T-cell (primary cell): ENCODE data around the gene PPT2. TPM values are rescaled to one million over a fixed set of nuclear protein-coding genes. Genes with fewer than 3 reads are reported as not detected.

Experiments used
- ATAC-seq, 4 experiments: fragments of 200-7000 bp in 3 of 4; fragments of 150-1000 bp in 1 of 4; cut with Tn5 transposase; replicated peaks in 1 of 4; 1 replicate in 3 of 4; 2 replicates in 1 of 4; pipeline ENCODE4 v1.10.0; 2021; ENCODE audit warnings: moderate library complexity in 3 of 4, mild to moderate bottlenecking in 2 of 4, moderate number of reproducible peaks in 1 of 4
- CTCF ChIA-PET, 2 donors: fragments of 300-600 bp; sonication (Branson Sonifier 250); formaldehyde crosslinking; loops; one replicate each; lab custom pipeline; 2022; ENCODE audit warnings: antibody characterized with exemption in 2 of 2; lab: Charles Lee
- POLR2A ChIA-PET, 2 donors: fragments of 300-600 bp; sonication (Branson Sonifier 250); formaldehyde crosslinking; loops; one replicate each; lab custom pipeline; 2022; ENCODE audit warnings: antibody characterized with exemption in 2 of 2; lab: Charles Lee
- DNase-seq, 35 experiments: peaks; one replicate each; pipeline versions ENCODE4 v3.0.0 to v3.0.0-alpha.2; 2013 to 2023
- H3K27ac ChIP-seq: one replicate; pipeline ENCODE4 v1.5.1; 2013; ENCODE audit warnings: low read length
- H3K27me3 ChIP-seq, 2 experiments: replicated peaks in 1 of 2; 1 replicate in 1 of 2; 2 replicates in 1 of 2; pipeline versions ENCODE4 v1.6.1 to v1.7.0; 2013; ENCODE audit warnings: low read length in 1 of 2, mixed read lengths in 1 of 2; ENCODE audit not compliant: control insufficient read depth in 2 of 2, insufficient read depth in 2 of 2; ENCODE audit errors: extremely low read depth in 1 of 2
- H3K36me3 ChIP-seq, 2 donors: 1 replicate in 1 of 2; 2 replicates in 1 of 2; pipeline versions ENCODE4 v1.6.1 to v1.7.0; 2013; ENCODE audit warnings: low read length in 1 of 2; ENCODE audit not compliant: control insufficient read depth in 2 of 2, insufficient read depth in 1 of 2; ENCODE audit errors: extremely low read depth in 1 of 2
- H3K4me1 ChIP-seq, 2 experiments: 1 replicate in 1 of 2; 2 replicates in 1 of 2; pipeline versions ENCODE4 v1.6.1 to v1.7.0; 2013; ENCODE audit warnings: low read length in 2 of 2, mixed read lengths in 1 of 2; ENCODE audit not compliant: insufficient read depth in 2 of 2, control insufficient read depth in 1 of 2; ENCODE audit errors: extremely low read depth in 1 of 2
- H3K4me3 ChIP-seq, 2 donors: 1 replicate in 1 of 2; 2 replicates in 1 of 2; pipeline versions ENCODE4 v1.5.1 to v1.7.0; 2013; ENCODE audit warnings: mild to moderate bottlenecking in 2 of 2, low read length in 1 of 2, moderate library complexity in 1 of 2; ENCODE audit not compliant: control insufficient read depth in 1 of 2; ENCODE audit errors: extremely low read depth in 1 of 2
- H3K9me3 ChIP-seq: 2 replicates; pipeline ENCODE4 v1.7.0; 2013
- H3K27ac Mint-ChIP-seq, 2 donors: one replicate each; pipeline ENCODE4 v1.8.0; 2020 to 2021; ENCODE audit warnings: mild to moderate bottlenecking in 2 of 2, mixed read lengths in 2 of 2
- H3K27me3 Mint-ChIP-seq, 2 donors: one replicate each; pipeline ENCODE4 v1.8.0; 2021 to 2022; ENCODE audit warnings: mixed read lengths in 2 of 2
- H3K36me3 Mint-ChIP-seq: one replicate; pipeline ENCODE4 v1.8.0; 2021; ENCODE audit warnings: mixed read lengths
- H3K4me1 Mint-ChIP-seq, 3 donors: one replicate each; pipeline ENCODE4 v1.8.0; 2020 to 2022; ENCODE audit warnings: mixed read lengths in 3 of 3, mild to moderate bottlenecking in 1 of 3
- H3K4me3 Mint-ChIP-seq, 3 donors: one replicate each; pipeline ENCODE4 v1.8.0; 2020 to 2022; ENCODE audit warnings: mild to moderate bottlenecking in 3 of 3, mixed read lengths in 3 of 3, moderate library complexity in 3 of 3
- H3K9me3 Mint-ChIP-seq, 3 donors: one replicate each; pipeline ENCODE4 v1.8.0; 2020 to 2022; ENCODE audit warnings: mixed read lengths in 3 of 3
- WGBS: methylation state at CpG from one replicate; pipeline ENCODE4 v1.1.5; 2013; ENCODE audit warnings: missing lambda C conversion rate; ENCODE audit not compliant: insufficient coverage; 5-methylcytosine and 5-hydroxymethylcytosine counted together
- total RNA-seq, 35 experiments: library from RNA in 6 of 35; stranded (reverse) in 6 of 35; fragments of 120-200 nt in 1 of 35; gene quantifications; one replicate each; pipeline versions ENCODE4 v1.2.1 to v1.2.4 and lab custom pipeline; 2013 to 2026

PPT2 gene
- total RNA-seq, 5 donors from 2014 or later (not counting 1 experiment from before 2014, with no cell fraction given), result 11.2 to 25.6 (median 19.3) TPM

DNA sequence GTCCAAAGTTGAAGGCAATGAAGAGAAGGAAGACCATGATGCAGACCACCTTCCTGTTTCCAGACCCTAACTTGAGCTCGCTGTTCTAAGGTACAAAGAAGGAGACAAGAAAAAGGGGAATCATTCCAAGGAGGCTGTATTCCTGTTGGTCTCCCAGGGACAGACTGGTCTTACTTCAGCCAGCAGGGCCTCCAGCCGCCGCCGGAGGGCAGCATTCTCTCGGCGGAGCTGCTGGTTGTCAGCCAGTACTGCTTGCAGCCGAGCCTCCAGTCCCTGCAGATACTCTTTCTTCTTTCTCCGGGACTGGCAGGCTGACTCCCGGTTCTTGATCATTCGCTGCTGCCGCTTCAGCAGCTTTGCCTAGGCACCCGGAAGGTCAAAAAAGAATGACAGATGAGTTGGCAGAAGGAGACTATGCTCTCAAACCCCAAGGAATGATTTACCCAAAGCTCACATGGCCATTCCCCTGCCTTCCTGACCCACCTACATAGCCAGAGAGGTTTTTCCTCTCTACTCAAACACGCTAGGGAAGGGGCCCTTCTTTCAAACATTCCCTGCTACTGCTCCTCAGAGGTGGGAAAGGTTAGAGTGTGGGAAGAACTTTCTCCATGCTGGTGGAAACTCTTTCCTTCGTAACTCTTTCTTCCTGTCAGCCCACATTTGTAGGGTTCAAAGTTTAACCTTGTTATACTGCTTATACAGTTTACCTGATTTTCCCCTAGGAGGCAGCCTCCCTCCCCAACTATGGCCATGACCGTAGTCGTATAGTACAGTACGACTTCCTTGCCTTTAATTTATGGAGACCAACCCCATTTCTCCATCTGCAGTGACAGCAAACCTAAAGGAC is 34.9 kb upstream of the PPT2 start:
- H3K27ac ChIP-seq, result no peak overlapping the region
- H3K27me3 ChIP-seq, result no peaks in the 10 kb centered on the region
- Mint-ChIP-seq H3K9me3 (no peaks in the 10 kb centered on the region), H3K36me3 (peaks cover 56% of the 10 kb centered on the region), H3K4me1 (peaks cover 11 to 22% (median 19%) of the 10 kb centered on the region in 3 donors), H3K27me3 (no peaks in the 10 kb centered on the region), H3K4me3 (no peak overlapping the region), H3K27ac (peak overlapping the region in 1 of 2 donors; percentile 79)
- H3K4me1 ChIP-seq, result peaks cover 0 to 12% of the 10 kb centered on the region in 2 experiments
- 24% methylated on average over 9 of the region's 17 CpGs for WGBS
- ChIA-PET CTCF (interaction anchor here (1.3 to 1.4 kb wide), 2 partner anchors 36 to 77 kb away, joined by 3 to 4 read pairs; no protein-coding TSS in a partner anchor), POLR2A (interaction anchor here in 1 of 2 donors (0.6 kb wide), 1 partner anchor 304 kb away, joined by 16 read pairs; no protein-coding TSS in a partner anchor)
- DNase-seq, result peak in 34 of 35 experiments; percentile 16 to 76 (median 55)
- ATAC-seq, result peak; percentile 71 to 92 (median 84)
- no peaks in the 10 kb centered on the region for H3K9me3 ChIP-seq
- no peak overlapping the region for H3K4me3 ChIP-seq
- peaks cover 21 to 78% of the 10 kb centered on the region in 2 donors for H3K36me3 ChIP-seq

DNA sequence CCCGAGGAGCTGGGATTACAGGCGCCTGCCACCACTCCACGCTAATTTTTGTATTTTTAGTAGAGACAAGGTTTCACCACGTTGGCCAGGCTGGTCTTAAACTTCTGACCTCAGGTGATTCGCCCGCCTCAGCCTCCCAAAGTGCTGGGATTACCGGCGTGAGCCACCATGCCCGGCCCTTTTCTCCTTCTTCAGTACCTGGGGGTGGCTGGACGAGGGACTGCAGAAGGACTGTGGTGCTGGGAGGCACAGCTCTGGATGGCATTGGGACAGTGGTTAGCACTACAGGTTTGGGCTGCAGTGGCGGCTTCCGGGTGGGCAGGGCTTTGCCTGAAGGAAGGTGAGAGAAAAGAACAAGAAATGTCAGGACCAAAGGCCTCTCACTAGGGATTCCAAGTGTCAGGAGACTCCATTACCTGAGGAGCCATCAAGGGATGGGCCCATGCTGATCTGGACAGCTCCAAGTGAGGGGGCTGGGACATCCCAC is 33.3 kb upstream of the PPT2 start:
- POLR2A ChIA-PET, result no interaction called here
- Histone ChIP-seq H3K27ac (no peak overlapping the region), H3K9me3 (no peaks in the 10 kb centered on the region), H3K36me3 (peaks cover 19 to 86% of the 10 kb centered on the region in 2 donors), H3K4me1 (peaks cover 0 to 17% of the 10 kb centered on the region in 2 experiments), H3K27me3 (no peaks in the 10 kb centered on the region), H3K4me3 (no peak overlapping the region)
- Mint-ChIP-seq H3K36me3 (peaks cover 55% of the 10 kb centered on the region), H3K4me3 (no peak overlapping the region), H3K9me3 (no peaks in the 10 kb centered on the region), H3K27me3 (no peaks in the 10 kb centered on the region), H3K4me1 (peaks cover 19 to 30% (median 25%) of the 10 kb centered on the region in 3 donors), H3K27ac (no peak overlapping the region)
- no peak for DNase-seq
- no peak for ATAC-seq
- WGBS, result 99% methylated on average over 7 of the region's 12 CpGs
- CTCF ChIA-PET, result interaction anchor here (0.7 kb wide), 2 partner anchors 140 to 1035 kb away, joined by 5 to 7 read pairs; no protein-coding TSS in a partner anchor

DNA sequence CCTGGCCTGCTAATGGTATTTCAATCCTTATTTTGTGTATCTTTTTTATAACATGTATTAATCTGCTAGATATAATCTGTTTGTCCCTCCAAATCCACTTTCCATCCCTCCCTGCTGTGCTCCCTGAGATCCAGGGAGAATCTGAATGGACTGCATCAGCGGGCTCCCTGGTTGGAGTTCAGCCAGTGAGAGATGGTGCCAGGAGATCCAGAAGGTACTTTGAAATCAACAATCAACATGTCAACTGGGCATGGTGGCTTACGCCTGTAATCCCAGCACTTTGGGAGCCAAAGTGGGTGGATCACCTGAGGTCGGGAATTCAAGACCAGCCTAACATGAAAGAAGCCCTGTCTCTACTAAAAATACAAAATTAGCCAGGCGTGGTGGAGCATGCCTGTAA is 30.3 kb upstream of the PPT2 start:
- no peaks in the 10 kb centered on the region for H3K27me3 Mint-ChIP-seq
- H3K36me3 Mint-ChIP-seq, result peaks cover 49% of the 10 kb centered on the region
- no CpG with 5 or more reads among the region's 4 CpGs for WGBS
- no peaks in the 10 kb centered on the region for H3K9me3 Mint-ChIP-seq
- Histone ChIP-seq H3K27ac (no peak overlapping the region), H3K27me3 (no peaks in the 10 kb centered on the region), H3K4me3 (no peak overlapping the region), H3K9me3 (no peaks in the 10 kb centered on the region), H3K4me1 (peaks cover 9 to 38% of the 10 kb centered on the region in 2 experiments), H3K36me3 (peaks cover 14 to 70% of the 10 kb centered on the region in 2 donors)
- ATAC-seq (no peak), DNase-seq (no peak)
- POLR2A ChIA-PET, result no interaction called here
- H3K4me1 Mint-ChIP-seq, result peaks cover 46 to 60% (median 52%) of the 10 kb centered on the region in 3 donors
- H3K4me3 Mint-ChIP-seq, result no peak overlapping the region
- H3K27ac Mint-ChIP-seq, result no peak overlapping the region
- CTCF ChIA-PET, result interaction anchor here in 1 of 2 donors (0.9 kb wide), 1 partner anchor 717 kb away, joined by 3 read pairs; no protein-coding TSS in a partner anchor

DNA sequence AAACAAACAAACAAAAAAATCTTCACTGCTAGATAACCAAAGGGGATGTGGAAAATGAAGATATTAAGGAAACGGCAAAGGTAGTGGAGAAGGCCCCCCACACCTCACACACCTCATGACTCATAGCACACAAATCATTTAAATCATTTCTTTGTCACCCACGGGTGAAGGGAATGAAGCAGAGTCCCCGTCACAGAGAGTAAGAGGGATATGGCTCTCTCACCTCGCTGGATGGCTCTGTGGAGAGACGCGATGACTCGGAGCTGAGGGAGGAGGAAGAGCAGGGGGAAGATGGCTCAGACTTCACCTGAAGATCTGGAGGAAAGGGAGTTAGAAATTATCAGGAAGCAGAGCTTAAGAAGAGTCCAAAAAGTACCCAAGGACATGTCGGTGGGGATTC is 27.1 kb upstream of the PPT2 start:
- no peak overlapping the region for H3K27ac ChIP-seq
- 73% methylated on average over 5 of the region's 8 CpGs for WGBS
- H3K9me3 ChIP-seq, result no peaks in the 10 kb centered on the region
- peaks cover 54 to 61% (median 61%) of the 10 kb centered on the region in 3 donors for H3K4me1 Mint-ChIP-seq
- H3K4me1 ChIP-seq, result peaks cover 15 to 51% of the 10 kb centered on the region in 2 experiments
- no peak for ATAC-seq
- H3K27me3 Mint-ChIP-seq, result no peaks in the 10 kb centered on the region
- peak overlapping the region; percentile 91 to 99 for H3K4me3 ChIP-seq
- no peak for DNase-seq
- H3K27me3 ChIP-seq, result no peaks in the 10 kb centered on the region
- CTCF ChIA-PET, result interaction anchor here in 1 of 2 donors (1.5 kb wide), 1 partner anchor 69 kb away, joined by 5 read pairs; no protein-coding TSS in a partner anchor
- H3K4me3 Mint-ChIP-seq, result peak overlapping the region; percentile 99
- H3K36me3 ChIP-seq, result peaks cover 8 to 39% of the 10 kb centered on the region in 2 donors
- H3K9me3 Mint-ChIP-seq, result no peaks in the 10 kb centered on the region
- POLR2A ChIA-PET, result no interaction called here
- peak overlapping the region; percentile 77 to 95 for H3K27ac Mint-ChIP-seq
- H3K36me3 Mint-ChIP-seq, result peaks cover 30% of the 10 kb centered on the region

DNA sequence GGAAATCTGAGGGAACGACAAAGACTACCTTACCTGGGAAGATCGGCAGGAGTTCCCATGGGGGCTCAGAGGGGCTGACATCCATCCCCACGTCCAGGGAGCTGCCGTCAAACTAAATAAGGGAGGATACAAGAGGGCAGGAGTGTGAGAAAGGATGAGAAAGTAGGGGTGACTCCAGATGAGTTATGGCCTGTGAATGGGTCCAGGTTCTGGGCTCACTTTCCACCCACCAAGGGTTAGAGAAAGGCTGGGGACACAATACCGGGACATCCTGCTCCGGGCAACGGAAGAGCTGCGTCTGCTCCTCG is 26.6 kb upstream of the PPT2 start:
- H3K27ac ChIP-seq, result peak overlapping the region; percentile 71
- peak overlapping the region; percentile 91 to 99 for H3K4me3 ChIP-seq
- peaks cover 26% of the 10 kb centered on the region for H3K36me3 Mint-ChIP-seq
- H3K36me3 ChIP-seq, result peaks cover 8 to 34% of the 10 kb centered on the region in 2 donors
- H3K4me3 Mint-ChIP-seq, result peak overlapping the region; percentile 99
- H3K9me3 ChIP-seq, result no peaks in the 10 kb centered on the region
- H3K27ac Mint-ChIP-seq, result peak overlapping the region; percentile 93 to 95
- H3K4me1 ChIP-seq, result peaks cover 15 to 51% of the 10 kb centered on the region in 2 experiments
- H3K27me3 Mint-ChIP-seq, result no peaks in the 10 kb centered on the region
- H3K9me3 Mint-ChIP-seq, result no peaks in the 10 kb centered on the region
- DNase-seq, result no peak
- POLR2A ChIA-PET, result no interaction called here
- ATAC-seq, result no peak
- peaks cover 54 to 61% (median 57%) of the 10 kb centered on the region in 3 donors for H3K4me1 Mint-ChIP-seq
- no peaks in the 10 kb centered on the region for H3K27me3 ChIP-seq
- CTCF ChIA-PET, result interaction anchor here in 1 of 2 donors (1.0 to 1.5 kb wide), 2 partner anchors 68 to 711 kb away, joined by 3 to 5 read pairs; partner anchors contain the start of gene TAP2
- WGBS, result 8% methylated on average over 7 of the region's 9 CpGs
